ENCODE results near the gene SUMO3.

SUMO3 gene

DNA sequence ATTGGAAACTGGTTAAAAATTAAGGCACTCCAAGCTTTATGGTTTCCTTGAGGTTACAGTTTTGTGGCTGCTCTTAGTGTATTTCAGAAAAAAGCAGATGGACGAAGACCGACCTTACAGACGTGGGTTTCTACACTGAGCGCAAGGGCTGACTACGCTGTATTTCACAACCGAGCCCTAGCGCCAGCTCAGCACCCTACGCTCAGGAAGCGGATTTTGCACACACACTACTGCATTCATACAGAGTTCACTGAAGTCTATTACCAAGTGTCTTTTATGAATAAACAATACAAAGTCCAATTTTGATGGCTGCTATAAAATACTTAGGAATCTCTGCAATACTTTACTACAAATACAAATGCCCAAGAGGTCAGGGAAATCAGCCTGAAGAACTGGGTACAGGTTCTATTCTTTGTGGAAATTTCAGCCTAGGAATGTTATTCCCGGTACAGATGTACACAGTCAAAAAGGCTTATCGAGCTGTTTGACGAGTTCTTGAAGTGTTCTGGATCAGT is 31.8 kb upstream of the SUMO3 start:
- no peaks in the 10 kb centered on the region for H4K20me1 ChIP-seq (ENCODE audit: insufficient read depth, low read length)
- no peak overlapping the region for H3K9ac ChIP-seq (ENCODE audit: low read length)
- no peak overlapping the region for H3K4me2 ChIP-seq (ENCODE audit: low read depth, low read length)
- no peaks in the 10 kb centered on the region for H3K9me3 ChIP-seq (replicated peaks; ENCODE audit: insufficient read depth, low read length)
- H3K27me3 ChIP-seq (replicated peaks; ENCODE audit: insufficient read depth, low read length) = peaks cover 22% of the 10 kb centered on the region
- no peak overlapping the region for H3K4me3 ChIP-seq (ENCODE audit: low read length)
- no peaks in the 10 kb centered on the region for H3K4me1 ChIP-seq (ENCODE audit: low read length)
- H2AFZ ChIP-seq (ENCODE audit: low read length) = no peak overlapping the region
- H3K27ac ChIP-seq (ENCODE audit: low read length) = no peak overlapping the region
- 0 out of 2 replicates have a peak, but pooled peaks cover 2% of the 10 kb centered on the region for H3K79me2 ChIP-seq (ENCODE audit: low read length)
- H3F3A ChIP-seq (ENCODE audit: insufficient read depth, low read length) = no peaks in the 10 kb centered on the region
- DNase-seq = no peak
- H3K36me3 ChIP-seq (replicated peaks; ENCODE audit: insufficient read depth, low read length) = 0 out of 2 replicates have a peak, but pooled peaks cover 10% of the 10 kb centered on the region
- H3K9me2 ChIP-seq (replicated peaks; ENCODE audit: insufficient read depth, low read length) = no peaks in the 10 kb centered on the region
- TF ChIP-seq EZH2phosphoT487 (IDR thresholded peaks at IDR 0.05; ENCODE audit: low read length) = no peak
- TF ChIP-seq EZH2 (optimal IDR thresholded peaks at IDR 0.05; ENCODE audit: low read depth, low read length) = no peak
- TF ChIP-seq, protein P1, sequence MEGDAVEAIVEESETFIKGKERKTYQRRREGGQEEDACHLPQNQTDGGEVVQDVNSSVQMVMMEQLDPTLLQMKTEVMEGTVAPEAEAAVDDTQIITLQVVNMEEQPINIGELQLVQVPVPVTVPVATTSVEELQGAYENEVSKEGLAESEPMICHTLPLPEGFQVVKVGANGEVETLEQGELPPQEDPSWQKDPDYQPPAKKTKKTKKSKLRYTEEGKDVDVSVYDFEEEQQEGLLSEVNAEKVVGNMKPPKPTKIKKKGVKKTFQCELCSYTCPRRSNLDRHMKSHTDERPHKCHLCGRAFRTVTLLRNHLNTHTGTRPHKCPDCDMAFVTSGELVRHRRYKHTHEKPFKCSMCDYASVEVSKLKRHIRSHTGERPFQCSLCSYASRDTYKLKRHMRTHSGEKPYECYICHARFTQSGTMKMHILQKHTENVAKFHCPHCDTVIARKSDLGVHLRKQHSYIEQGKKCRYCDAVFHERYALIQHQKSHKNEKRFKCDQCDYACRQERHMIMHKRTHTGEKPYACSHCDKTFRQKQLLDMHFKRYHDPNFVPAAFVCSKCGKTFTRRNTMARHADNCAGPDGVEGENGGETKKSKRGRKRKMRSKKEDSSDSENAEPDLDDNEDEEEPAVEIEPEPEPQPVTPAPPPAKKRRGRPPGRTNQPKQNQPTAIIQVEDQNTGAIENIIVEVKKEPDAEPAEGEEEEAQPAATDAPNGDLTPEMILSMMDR (IDR thresholded peaks at IDR 0.05; ENCODE audit: low read length) = no peak

DNA sequence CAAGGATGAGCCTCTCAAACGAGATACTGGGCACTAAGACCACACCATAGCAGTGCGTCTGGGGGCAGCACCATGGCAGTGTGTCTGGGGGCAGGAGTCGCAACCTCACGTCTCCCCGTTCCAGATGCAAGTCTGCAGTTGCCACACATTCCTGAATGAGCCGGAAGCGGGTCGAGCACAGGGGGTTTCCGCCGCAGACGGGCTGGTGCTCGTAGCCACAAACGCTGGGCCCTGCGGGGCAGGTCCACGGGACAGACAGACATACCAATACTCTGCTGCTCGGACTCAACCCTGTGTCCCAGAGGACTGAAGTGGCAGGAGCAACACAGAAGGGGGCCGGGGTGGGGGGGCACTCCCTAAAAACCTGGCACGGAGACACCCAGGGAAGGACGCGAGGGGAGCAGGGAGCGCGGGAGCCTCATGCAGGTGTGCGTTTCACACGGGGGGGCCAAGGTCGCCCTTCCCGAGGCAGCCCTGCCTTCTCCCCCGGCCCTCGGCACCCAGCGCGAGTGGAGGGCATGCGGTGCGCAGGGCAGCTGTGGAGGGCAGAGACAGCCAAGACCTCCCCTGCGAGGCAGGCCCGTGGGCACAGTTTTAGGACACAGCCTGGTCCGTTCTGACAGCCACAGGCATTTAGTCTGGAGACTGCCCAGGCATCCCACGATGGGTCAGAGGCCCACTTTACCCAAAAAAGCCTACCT is 31.1 kb upstream of the SUMO3 start:
- TF ChIP-seq EZH2phosphoT487 (IDR thresholded peaks at IDR 0.05; ENCODE audit: low read length) = no peak
- no peak for TF ChIP-seq EZH2 (optimal IDR thresholded peaks at IDR 0.05; ENCODE audit: low read depth, low read length)
- TF ChIP-seq, protein P1 (IDR thresholded peaks at IDR 0.05; ENCODE audit: low read length) = no peak
- H3K9me3 ChIP-seq (replicated peaks; ENCODE audit: insufficient read depth, low read length) = no peaks in the 10 kb centered on the region
- H3K4me3 ChIP-seq (ENCODE audit: low read length) = no peak overlapping the region
- H3K9ac ChIP-seq (ENCODE audit: low read length) = no peak overlapping the region
- 0 out of 2 replicates have a peak, but pooled peaks cover 2% of the 10 kb centered on the region for H3K79me2 ChIP-seq (ENCODE audit: low read length)
- no peaks in the 10 kb centered on the region for H4K20me1 ChIP-seq (ENCODE audit: insufficient read depth, low read length)
- H3K27me3 ChIP-seq (replicated peaks; ENCODE audit: insufficient read depth, low read length) = peaks cover 29% of the 10 kb centered on the region
- H3K36me3 ChIP-seq (replicated peaks; ENCODE audit: insufficient read depth, low read length) = 0 out of 2 replicates have a peak, but pooled peaks cover 10% of the 10 kb centered on the region
- no peak overlapping the region for H2AFZ ChIP-seq (ENCODE audit: low read length)
- H3K4me2 ChIP-seq (ENCODE audit: low read depth, low read length) = no peak overlapping the region
- no peak for DNase-seq
- H3K27ac ChIP-seq (ENCODE audit: low read length) = no peak overlapping the region
- H3F3A ChIP-seq (ENCODE audit: insufficient read depth, low read length) = no peaks in the 10 kb centered on the region
- H3K9me2 ChIP-seq (replicated peaks; ENCODE audit: insufficient read depth, low read length) = no peaks in the 10 kb centered on the region
- no peaks in the 10 kb centered on the region for H3K4me1 ChIP-seq (ENCODE audit: low read length)

DNA sequence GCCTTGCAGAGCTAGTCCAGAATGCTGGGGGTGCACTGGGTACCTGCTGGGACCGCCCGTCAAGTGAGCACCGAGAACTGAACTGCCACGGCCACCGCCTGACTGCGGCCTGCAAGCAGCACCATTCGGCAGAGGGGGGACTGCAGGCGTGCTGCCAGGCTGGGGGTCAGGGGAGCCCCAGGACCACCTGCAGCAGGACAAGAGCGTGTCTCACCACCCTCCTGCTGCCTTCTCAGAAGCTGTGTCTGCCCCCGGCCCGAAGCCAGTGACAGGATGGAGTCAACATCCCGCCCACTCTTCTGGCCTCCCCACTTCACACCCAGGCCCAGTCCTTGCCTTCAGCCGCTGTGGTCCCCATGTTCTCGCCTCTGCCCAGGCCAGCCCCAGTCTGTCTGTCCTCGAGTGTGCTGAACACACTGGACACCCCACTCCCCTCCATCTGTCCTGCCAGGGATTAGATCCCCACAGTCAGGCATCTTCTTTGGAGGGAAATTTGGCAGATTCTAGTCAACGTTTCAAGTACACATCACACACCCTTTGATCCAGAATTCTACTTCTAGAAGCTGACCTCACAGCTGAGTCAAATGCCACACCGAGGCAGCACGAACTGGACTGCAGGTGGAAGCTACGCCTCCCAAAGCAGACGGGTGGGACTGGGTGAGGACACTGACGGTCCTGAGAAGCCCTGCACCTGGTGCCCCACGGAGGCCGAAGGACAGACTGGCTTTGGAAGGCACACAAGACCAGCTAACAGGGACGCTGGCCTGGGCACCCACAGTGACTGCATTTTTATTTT is 29.6 kb upstream of the SUMO3 start:
- Histone ChIP-seq H3F3A (ENCODE audit: insufficient read depth, low read length) (no peaks in the 10 kb centered on the region), H3K4me1 (ENCODE audit: low read length) (no peaks in the 10 kb centered on the region), H2AFZ (ENCODE audit: low read length) (no peak overlapping the region), H3K36me3 (replicated peaks; ENCODE audit: insufficient read depth, low read length) (0 out of 2 replicates have a peak, but pooled peaks cover 10% of the 10 kb centered on the region), H3K9ac (ENCODE audit: low read length) (no peak overlapping the region), H3K4me2 (ENCODE audit: low read depth, low read length) (no peak overlapping the region), H3K79me2 (ENCODE audit: low read length) (no peaks in the 10 kb centered on the region), H3K27ac (ENCODE audit: low read length) (no peak overlapping the region), H3K9me2 (replicated peaks; ENCODE audit: insufficient read depth, low read length) (no peaks in the 10 kb centered on the region), H3K27me3 (replicated peaks; ENCODE audit: insufficient read depth, low read length) (peaks cover 44% of the 10 kb centered on the region), H4K20me1 (ENCODE audit: insufficient read depth, low read length) (no peaks in the 10 kb centered on the region), H3K9me3 (replicated peaks; ENCODE audit: insufficient read depth, low read length) (no peaks in the 10 kb centered on the region), H3K4me3 (ENCODE audit: low read length) (no peak overlapping the region)
- DNase-seq = no peak
- no peak for TF ChIP-seq EZH2phosphoT487 (IDR thresholded peaks at IDR 0.05; ENCODE audit: low read length)
- no peak for TF ChIP-seq EZH2 (optimal IDR thresholded peaks at IDR 0.05; ENCODE audit: low read depth, low read length)
- TF ChIP-seq, protein P1 (IDR thresholded peaks at IDR 0.05; ENCODE audit: low read length) = no peak

All from MM.1S (cell line).